HG03520 (cell line): ENCODE data around the gene ANGPTL7.

Experiments used
- ATAC-seq: cut with Tn5 transposase; IDR thresholded peaks from one replicate; pipeline ENCODE4 v1.9.1; 2021; ENCODE audit warnings: mild to moderate bottlenecking, moderate library complexity; ENCODE audit not compliant: unreplicated experiment

ANGPTL7 gene

GRCh38 chr1:11198851-11199594 is 9.9 kb downstream of the ANGPTL7 start:
- ATAC-seq: no peak

GRCh38 chr1:11204396-11205190 is 15.4 kb downstream of the ANGPTL7 start:
- ATAC-seq: no peak

GRCh38 chr1:11207898-11208611 is 18.9 kb downstream of the ANGPTL7 start:
- no peak for ATAC-seq

- no peak for ATAC-seq
Measured at GRCh38 chr1:11211461-11211860, 22.3 kb downstream of the ANGPTL7 start.

- ATAC-seq: no peak
Measured at GRCh38 chr1:11211925-11212587, 22.9 kb downstream of the ANGPTL7 start.

GRCh38 chr1:11214698-11215380 is 25.7 kb downstream of the ANGPTL7 start:
- no peak for ATAC-seq

GRCh38 chr1:11215381-11216005 is 26.3 kb downstream of the ANGPTL7 start:
- ATAC-seq: no peak

- no peak for ATAC-seq
Measured at GRCh38 chr1:11216074-11216473, 26.9 kb downstream of the ANGPTL7 start.

- no peak for ATAC-seq
Measured at GRCh38 chr1:11227106-11228077, 38.2 kb downstream of the ANGPTL7 start.

GRCh38 chr1:11229203-11229602 is 40.0 kb downstream of the ANGPTL7 start:
- no peak for ATAC-seq

- ATAC-seq: no peak
Measured at GRCh38 chr1:11233208-11233607, 44.1 kb downstream of the ANGPTL7 start.

- ATAC-seq: no peak
Measured at GRCh38 chr1:11237356-11237755, 48.2 kb downstream of the ANGPTL7 start.

- ATAC-seq: no peak
Measured at GRCh38 chr1:11238311-11238710, 49.2 kb downstream of the ANGPTL7 start.

- ATAC-seq: no peak
Measured at GRCh38 chr1:11245248-11245647, 56.1 kb downstream of the ANGPTL7 start.
